Spleen (tissue), 11 donors: Measurements from ENCODE around the gene TMEM132C. TPM values are rescaled to one million over a fixed set of nuclear protein-coding genes. Genes with fewer than 3 reads are reported as not detected.

Source experiments
- DNase-seq: peaks from one replicate; pipeline ENCODE4 v3.0.0-alpha.2; 2020
- H3K27ac ChIP-seq, 8 donors: fragments of 200-600 bp; sonication (generic) in 7 of 8; 1 replicate in 4 of 8; 2 replicates in 4 of 8; pipeline versions ENCODE4 v1.5.0 to v1.8.0; 2016 to 2021; ENCODE audit warnings: inconsistent platforms in 4 of 8, mild to moderate bottlenecking in 4 of 8, moderate library complexity in 1 of 8
- H3K27me3 ChIP-seq, 7 donors: fragments of 200-600 bp; sonication (generic) in 6 of 7; replicated peaks in 1 of 7; 1 replicate in 4 of 7; 2 replicates in 3 of 7; pipeline versions ENCODE4 v1.5.0 to v1.8.0; 2016 to 2021; ENCODE audit warnings: inconsistent platforms in 3 of 7, mild to moderate bottlenecking in 1 of 7
- H3K36me3 ChIP-seq, 6 donors: fragments of 200-600 bp; sonication (generic) in 5 of 6; 1 replicate in 4 of 6; 2 replicates in 2 of 6; pipeline versions ENCODE4 v1.5.0 to v1.8.0; 2016 to 2021; ENCODE audit warnings: inconsistent platforms in 2 of 6
- H3K4me1 ChIP-seq, 6 donors: fragments of 200-600 bp; sonication (generic) in 5 of 6; 1 replicate in 3 of 6; 2 replicates in 3 of 6; pipeline versions ENCODE4 v1.5.0 to v1.8.0; 2016 to 2021; ENCODE audit warnings: inconsistent platforms in 3 of 6
- H3K4me3 ChIP-seq, 8 donors: fragments of 200-600 bp; sonication (generic) in 7 of 8; 1 replicate in 4 of 8; 2 replicates in 4 of 8; pipeline versions ENCODE4 v1.5.0 to v1.8.0; 2016 to 2021; ENCODE audit warnings: inconsistent platforms in 4 of 8, mild to moderate bottlenecking in 4 of 8, moderate library complexity in 2 of 8
- H3K9me3 ChIP-seq, 8 donors: fragments of 200-600 bp; sonication (generic) in 7 of 8; 1 replicate in 4 of 8; 2 replicates in 4 of 8; pipeline versions ENCODE4 v1.5.0 to v1.8.0; 2016 to 2021; ENCODE audit warnings: inconsistent platforms in 4 of 8
- CTCF ChIP-seq, 11 experiments: fragments of 200-600 bp in 7 of 11; fragments of 450-650 bp in 4 of 11; sonication (generic) in 4 of 11; IDR thresholded peaks in 8 of 11; conservative IDR thresholded peaks in 3 of 11; 1 replicate in 7 of 11; 2 replicates in 4 of 11; pipeline versions ENCODE4 v1.4.0 to v1.8.0; 2016 to 2021; ENCODE audit warnings: antibody characterized with exemption in 11 of 11, inconsistent platforms in 4 of 11, mild to moderate bottlenecking in 1 of 11
- POLR2A ChIP-seq, 3 donors: fragments of 450-650 bp; IDR thresholded peaks; one replicate each; pipeline ENCODE4 v1.5.1; 2017; ENCODE audit warnings: antibody characterized with exemption in 3 of 3, mild to moderate bottlenecking in 1 of 3
- POLR2AphosphoS5 ChIP-seq, 3 donors: sonication (generic); formaldehyde crosslinking; IDR thresholded peaks; one replicate each; pipeline ENCODE4 v1.5.1; 2017; ENCODE audit warnings: antibody characterized with exemption in 3 of 3
- WGBS, 5 donors: extraction: QIAGEN DNeasy Blood & Tissue Kit in 3 of 5; methylation state at CpG; one replicate each; pipeline versions ENCODE4 v1.1.5 to v1.1.7; 2013 to 2018; 5-methylcytosine and 5-hydroxymethylcytosine counted together
- intact Hi-C: fragments of 100-400 bp; cut with DNase I; formaldehyde crosslinking; loops from one replicate; pipeline ENCODE4 v1.15.0; 2023; ENCODE audit warnings: low total_unique reads
- polyA plus RNA-seq, 3 donors: library from polyadenylated mRNA; stranded (reverse); fragments of 200-250 nt; gene quantifications; one replicate each; pipeline ENCODE4 v1.2.1, GENCODE V29; 2013
- total RNA-seq, 7 donors: library from RNA; depleted of rRNA in 3 of 7; stranded (reverse); fragments of >200 nt in 3 of 7; fragmentation: NEBNext Ultra II Directional in 4 of 7; extraction: Animal tissue kit (Norgen Biotek cat#: 25700) in 4 of 7; gene quantifications; one replicate each; pipeline versions ENCODE4 v1.1.0 to v1.2.1, GENCODE V29; 2016 to 2021
- donor health status: healthy with polysubstance abuse.
- donor health status: DM: no; HTN: no; CAD: no; lungs with moderate emphysema.
- donor health status: DM: no; HTN: no; CAD: no.
- donor health status: Bipolar disorder and iron deficiency.
- donor health status: healthy.
- donor health status: DM: no; HTN: no; CAD: no.
- donor health status: DM: yes; HTN: yes; CAD: no.

Gene TMEM132C
- total and polyA plus RNA-seq, 10 donors, result 0.08 to 0.83 (median 0.25) TPM; not detected in 4

- 83 to 90% (median 89%) methylated on average over 9 of the region's 9 CpGs for WGBS, 5 donors
- no peak for DNase-seq
- Histone ChIP-seq H3K36me3 (no peaks in the 10 kb centered on the region), H3K27ac (no peak overlapping the region), H3K4me1 (no peaks in the 10 kb centered on the region), H3K4me3 (no peak overlapping the region), H3K27me3 (peaks cover 0 to 8% (median 0%) of the 10 kb centered on the region in 7 donors), H3K9me3 (peaks cover 0 to 17% (median 6%) of the 10 kb centered on the region in 8 donors)
- no peak for TF ChIP-seq POLR2AphosphoS5 (IDR thresholded peaks at IDR 0.05)
- no peak for TF ChIP-seq CTCF (IDR thresholded peaks at IDR 0.05 in 8 of 11, conservative IDR thresholded peaks at IDR 0.05 in 3 of 11)
- no peak for TF ChIP-seq POLR2A (IDR thresholded peaks at IDR 0.05)
- intact Hi-C loops, result no loop called here
Observed at GRCh38 chr12:128664501-128664900, 397.5 kb downstream of the TMEM132C start.

GRCh38 chr12:128667193-128667592, 400.2 kb downstream of the TMEM132C start:
- H3K27me3 ChIP-seq, result no peaks in the 10 kb centered on the region
- intact Hi-C loops, result no loop called here
- no peak for DNase-seq
- TF ChIP-seq CTCF (IDR thresholded peaks at IDR 0.05 in 8 of 11, conservative IDR thresholded peaks at IDR 0.05 in 3 of 11), result no peak
- TF ChIP-seq POLR2A (IDR thresholded peaks at IDR 0.05), result no peak
- TF ChIP-seq POLR2AphosphoS5 (IDR thresholded peaks at IDR 0.05), result no peak
- H3K27ac ChIP-seq, result no peak overlapping the region
- no peaks in the 10 kb centered on the region for H3K4me1 ChIP-seq
- no peak overlapping the region for H3K4me3 ChIP-seq
- H3K36me3 ChIP-seq, result no peaks in the 10 kb centered on the region
- 67 to 85% (median 83%) methylated on average over 7 of the region's 7 CpGs for WGBS, 5 donors
- H3K9me3 ChIP-seq, result peaks cover 0 to 21% (median 8%) of the 10 kb centered on the region in 8 donors

- 75 to 86% (median 81%) methylated on average over 5 of the region's 5 CpGs for WGBS, 5 donors
- TF ChIP-seq POLR2A (IDR thresholded peaks at IDR 0.05), result no peak
- no peak for TF ChIP-seq CTCF (IDR thresholded peaks at IDR 0.05 in 8 of 11, conservative IDR thresholded peaks at IDR 0.05 in 3 of 11)
- TF ChIP-seq POLR2AphosphoS5 (IDR thresholded peaks at IDR 0.05), result no peak
- Histone ChIP-seq H3K36me3 (no peaks in the 10 kb centered on the region), H3K27me3 (no peaks in the 10 kb centered on the region), H3K27ac (no peak overlapping the region), H3K4me3 (no peak overlapping the region), H3K4me1 (no peaks in the 10 kb centered on the region), H3K9me3 (peaks cover 0 to 12% (median 2%) of the 10 kb centered on the region in 8 donors)
- intact Hi-C loops, result no loop called here
- DNase-seq, result no peak
Observed at GRCh38 chr12:128671528-128672042, 404.6 kb downstream of the TMEM132C start.

- Histone ChIP-seq H3K27ac (no peak overlapping the region), H3K9me3 (peaks cover 0 to 5% (median 0%) of the 10 kb centered on the region in 8 donors), H3K36me3 (no peaks in the 10 kb centered on the region), H3K27me3 (no peaks in the 10 kb centered on the region), H3K4me1 (no peaks in the 10 kb centered on the region), H3K4me3 (no peak overlapping the region)
- intact Hi-C loops, result no loop called here
- TF ChIP-seq POLR2A (IDR thresholded peaks at IDR 0.05) (no peak), CTCF (IDR thresholded peaks at IDR 0.05 in 8 of 11, conservative IDR thresholded peaks at IDR 0.05 in 3 of 11) (no peak), POLR2AphosphoS5 (IDR thresholded peaks at IDR 0.05) (no peak)
- no peak for DNase-seq
Observed at GRCh38 chr12:128672428-128672827, 405.5 kb downstream of the TMEM132C start.
